ENCODE data around the gene KIF26A.

DNA sequence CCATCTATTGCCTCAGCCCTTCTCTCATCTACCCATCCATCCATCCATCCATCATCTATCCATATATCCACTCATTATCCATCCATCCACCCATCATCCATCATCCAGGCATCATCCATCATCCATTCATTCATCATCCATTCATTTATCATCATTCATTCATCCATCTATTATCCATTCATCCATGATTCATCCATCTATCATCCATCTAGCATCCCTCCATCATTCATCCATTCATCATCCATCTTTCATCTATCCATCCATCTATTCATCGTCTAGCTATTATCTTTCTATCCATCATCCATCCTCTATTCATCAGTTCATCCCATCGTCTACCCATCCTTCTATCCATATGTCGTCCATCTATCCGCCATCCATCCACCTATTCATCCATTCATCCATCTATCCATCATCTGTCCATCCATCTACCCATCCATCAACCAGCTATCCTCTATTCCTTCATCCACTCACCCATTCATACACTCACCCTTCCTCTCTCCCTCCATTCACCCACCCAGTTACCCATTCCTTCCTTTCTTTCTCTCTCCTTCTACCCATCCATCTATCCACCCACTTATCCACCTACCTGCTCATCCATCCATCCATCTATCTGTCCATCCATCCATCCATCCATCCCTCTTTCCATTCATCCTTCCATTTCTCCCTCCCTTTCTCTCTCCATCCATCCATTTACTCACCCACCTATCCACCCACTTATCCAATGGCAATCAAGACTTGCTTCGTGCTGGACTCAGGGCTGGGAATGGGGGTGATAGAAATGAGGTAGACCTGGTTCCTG, 59.3 kb downstream of the KIF26A start:
- TF ChIP-seq POLR2A (IDR thresholded peaks at IDR 0.05; ENCODE audit: low read length) (no peak), GATA1 (IDR thresholded peaks at IDR 0.05; ENCODE audit: low read depth, low read length) (no peak)
